ENCODE data around the gene MKNK2.

The MKNK2 gene

GRCh38 chr19:2079865-2080301 lies 28.8 kb upstream of the MKNK2 start:
- DNase-seq = no peak

DNA sequence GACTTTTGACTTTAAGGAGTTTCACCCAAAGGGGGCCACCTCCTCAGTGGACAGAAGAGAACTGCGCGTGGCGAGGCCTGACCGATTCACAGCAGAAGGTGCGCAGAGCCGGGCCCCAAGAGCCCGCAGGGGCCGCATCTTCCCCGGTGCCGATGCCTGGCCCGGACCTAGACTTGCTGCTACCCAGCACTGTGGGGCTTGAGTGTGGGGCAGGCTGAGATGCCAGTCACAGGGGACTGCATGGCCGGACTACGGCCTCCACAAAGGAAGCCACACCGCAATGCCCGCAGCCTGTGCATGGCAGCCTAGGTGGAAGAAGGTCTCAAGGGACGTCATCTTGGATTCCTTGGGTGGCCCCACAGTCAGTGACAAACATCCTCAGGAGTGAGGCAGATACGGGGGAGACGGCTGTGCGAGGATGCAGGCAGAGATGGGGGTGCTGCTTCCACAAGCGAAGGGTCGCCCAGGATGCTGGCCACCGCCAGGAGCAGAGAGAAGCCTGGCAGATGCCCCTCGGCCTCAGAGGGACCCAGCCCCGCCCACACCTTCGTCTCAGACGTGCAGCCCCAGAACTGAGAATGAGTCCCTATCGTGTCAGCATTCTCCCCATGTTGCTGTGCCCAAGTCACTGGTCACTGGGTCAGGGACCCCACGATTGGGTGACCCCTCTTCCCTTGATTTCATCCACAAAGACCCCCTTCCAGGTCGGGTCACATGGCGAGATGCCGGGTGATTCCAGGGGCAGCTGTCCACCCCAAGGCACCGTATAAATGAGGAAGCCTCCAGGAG lies 28.2 kb upstream of the MKNK2 start:
- DNase-seq = no peak

DNA sequence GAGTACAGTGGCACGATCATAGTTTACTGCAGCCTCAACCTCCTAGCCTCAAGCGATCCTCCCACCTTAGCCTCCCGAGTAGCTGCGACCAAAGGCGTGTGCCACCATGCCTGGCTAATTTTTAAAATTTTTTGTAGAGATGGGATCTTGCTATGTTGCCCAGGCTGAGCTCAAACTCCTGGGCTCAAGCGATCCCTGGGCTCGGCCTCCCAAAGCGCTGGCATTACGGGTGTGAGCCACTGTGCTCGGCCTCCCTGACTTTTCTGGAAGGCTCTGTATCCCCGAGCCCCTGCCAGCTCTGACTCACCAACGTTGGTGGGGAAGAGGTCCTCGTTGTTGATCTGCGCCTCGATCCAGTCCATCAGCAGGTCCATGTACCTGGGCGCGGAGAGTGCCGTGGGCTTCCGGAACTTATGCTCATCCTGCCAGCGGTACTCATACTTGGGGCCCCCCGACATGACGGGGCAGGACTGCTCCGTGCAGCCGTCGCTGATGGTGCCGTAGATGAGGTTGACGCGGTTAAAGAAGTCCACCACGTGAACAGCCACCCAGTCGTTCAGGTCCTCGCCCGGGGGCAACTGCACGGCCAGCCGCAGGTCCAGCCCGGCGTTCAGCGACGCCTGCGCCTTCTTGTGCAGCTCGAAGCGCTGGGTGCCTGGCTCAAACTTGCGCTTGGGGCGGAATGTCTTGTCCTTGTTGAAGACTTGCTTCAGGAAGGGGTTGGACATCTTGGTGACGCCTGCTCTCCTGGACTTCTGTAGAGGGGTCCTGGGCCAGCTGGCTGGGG lies 27.0 kb upstream of the MKNK2 start:
- DNase-seq = no peak

DNA sequence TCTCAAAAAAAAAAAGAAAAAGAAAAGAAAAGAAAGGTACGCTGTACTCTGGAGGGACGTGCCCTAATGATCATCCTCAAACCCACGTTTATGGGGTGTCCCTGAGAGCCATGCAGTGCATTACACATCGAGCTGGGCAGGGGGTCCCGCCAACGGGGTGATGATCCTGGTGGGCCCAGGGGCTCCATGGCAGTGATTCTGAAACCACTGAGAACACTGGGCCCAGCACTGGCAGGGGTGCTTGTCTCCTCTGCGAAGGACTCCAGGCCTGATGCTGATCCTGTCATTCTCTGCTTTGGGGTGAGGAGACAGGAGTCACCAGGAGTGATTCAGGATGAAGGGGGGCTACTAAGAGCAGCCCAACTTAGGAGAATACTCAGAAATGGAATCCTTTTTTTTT lies 26.4 kb upstream of the MKNK2 start:
- no peak for DNase-seq

- DNase-seq = no peak
Observed at GRCh38 chr19:2076526-2076944, 25.5 kb upstream of the MKNK2 start.

GRCh38 chr19:2072757-2073551 lies 21.9 kb upstream of the MKNK2 start:
- no peak for DNase-seq

- no peak for DNase-seq
Observed at GRCh38 chr19:2070986-2071673, 20.1 kb upstream of the MKNK2 start.

GRCh38 chr19:2070436-2070827 lies 19.4 kb upstream of the MKNK2 start:
- DNase-seq = no peak

GRCh38 chr19:2064788-2065524 lies 13.9 kb upstream of the MKNK2 start:
- no peak for DNase-seq

GRCh38 chr19:2064395-2064787 lies 13.3 kb upstream of the MKNK2 start:
- DNase-seq = no peak

- DNase-seq = no peak
Observed at GRCh38 chr19:2063824-2064223, 12.8 kb upstream of the MKNK2 start.

- DNase-seq = no peak
Observed at GRCh38 chr19:2062770-2063169, 11.7 kb upstream of the MKNK2 start.

DNA sequence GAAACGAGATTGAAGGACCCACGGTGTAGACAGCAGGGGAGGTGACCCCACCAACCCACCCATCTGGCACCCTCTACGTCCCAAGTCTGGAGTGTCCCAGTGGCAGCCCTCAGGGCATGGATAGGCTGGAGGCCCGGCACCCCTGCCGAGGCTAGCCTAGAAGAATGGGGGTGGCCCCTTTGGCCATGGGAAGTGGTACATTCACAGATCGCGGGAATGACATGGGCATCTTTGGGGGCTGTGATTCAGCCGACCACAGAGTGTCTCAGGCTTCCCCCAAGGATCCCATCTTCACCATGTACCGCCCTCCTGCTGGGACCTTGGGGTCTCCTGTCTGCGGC lies 11.3 kb upstream of the MKNK2 start:
- DNase-seq = no peak

DNA sequence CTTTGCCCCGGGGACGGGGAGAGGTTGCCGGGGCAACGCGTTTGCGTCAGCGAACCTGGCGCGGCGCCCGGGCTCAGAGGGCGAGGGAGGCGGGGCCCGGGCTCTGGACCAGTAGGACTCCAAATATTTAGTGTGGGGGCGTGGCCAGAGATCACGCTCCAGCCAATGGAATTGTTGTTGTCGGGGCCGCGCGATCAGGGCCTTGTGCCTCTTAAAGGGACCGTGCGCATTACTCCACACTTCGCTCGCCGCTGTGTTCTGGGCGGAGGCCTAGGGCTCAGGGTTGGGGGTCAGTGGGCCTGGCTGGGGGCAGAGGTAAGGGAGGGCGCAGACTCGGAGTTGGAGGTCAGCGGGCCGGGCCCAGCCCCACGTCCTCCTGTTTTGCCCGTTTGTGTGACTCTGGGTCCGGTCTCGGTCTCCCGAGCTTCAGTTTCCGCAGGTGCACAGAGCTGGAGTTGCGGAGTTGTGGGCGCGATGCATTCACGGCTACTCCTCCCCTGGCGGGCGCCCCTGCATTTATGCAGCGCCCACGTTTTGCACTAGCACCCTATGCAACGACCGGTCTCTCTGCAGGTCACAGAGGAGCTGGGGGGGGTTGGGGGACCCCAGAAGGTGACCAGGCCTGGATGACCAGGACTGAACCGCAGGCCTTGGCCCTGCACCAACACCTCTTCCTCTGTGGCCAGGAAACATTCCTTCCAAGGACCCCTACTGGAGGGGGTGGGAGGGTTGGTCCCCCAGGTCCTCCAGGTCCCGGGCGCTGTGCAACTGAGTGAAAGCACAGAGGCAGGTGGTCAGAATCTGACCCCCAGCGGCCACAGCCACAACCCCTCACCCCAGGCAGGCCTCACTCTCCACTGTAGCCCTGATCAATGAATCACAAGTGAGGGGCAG lies 10.7 kb upstream of the MKNK2 start:
- DNase-seq = no peak

DNA sequence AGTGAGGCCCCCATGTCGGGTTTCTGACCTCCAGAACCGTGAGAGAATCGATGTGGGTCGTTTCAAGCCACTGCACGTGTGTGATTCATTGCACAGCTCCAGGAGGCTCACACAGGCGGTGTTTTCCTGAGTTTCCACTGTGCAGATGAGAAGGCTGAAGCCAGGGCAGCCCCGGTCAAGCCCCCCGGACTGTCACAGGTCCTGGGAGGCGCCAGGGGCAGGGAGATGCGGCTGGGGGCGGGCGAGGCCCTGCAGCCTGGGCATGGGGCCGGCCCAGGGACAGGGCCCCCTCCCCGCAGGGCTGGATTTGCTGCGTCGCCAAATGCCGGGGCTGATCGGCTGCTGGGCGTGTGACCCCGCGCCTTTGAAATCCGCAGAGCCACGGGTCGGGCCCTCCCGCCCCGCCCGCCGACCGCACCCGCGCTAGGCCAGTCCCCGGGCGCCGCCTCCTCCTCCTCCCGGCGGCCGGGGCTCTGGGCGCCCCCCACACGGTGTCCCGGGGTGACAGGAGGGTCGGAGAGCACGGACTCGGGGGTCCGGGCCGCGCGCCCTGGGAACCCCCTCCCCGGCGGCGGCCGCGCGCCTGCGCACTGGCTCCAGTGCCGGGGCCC lies 9.9 kb upstream of the MKNK2 start:
- no peak for DNase-seq

- DNase-seq = no peak
Observed at GRCh38 chr19:2059422-2060201, 8.6 kb upstream of the MKNK2 start.

- DNase-seq = no peak
Observed at GRCh38 chr19:2058570-2059421, 7.8 kb upstream of the MKNK2 start.

GRCh38 chr19:2057484-2058469 lies 6.7 kb upstream of the MKNK2 start:
- no peak for DNase-seq
